H9 (cell line): Measurements from ENCODE around the gene COL4A1. TPM values are rescaled to one million over a fixed set of nuclear protein-coding genes. Genes with fewer than 3 reads are reported as not detected.

Experiments
- DNase-seq: peaks from one replicate; pipeline ENCODE4 v3.0.0-alpha.2; 2017
- H2AFZ ChIP-seq: one replicate; pipeline ENCODE4 v1.6.1; 2013; ENCODE audit warnings: mild to moderate bottlenecking, low read length, control low read depth, moderate library complexity
- H2AK5ac ChIP-seq: 2 replicates; pipeline ENCODE4 v1.6.1; 2013; ENCODE audit warnings: low read length, control low read depth, mixed read lengths; ENCODE audit not compliant: insufficient read length
- H2BK120ac ChIP-seq: one replicate; pipeline ENCODE4 v1.6.1; 2013; ENCODE audit warnings: low read depth, mild to moderate bottlenecking, low read length, control low read depth, inconsistent platforms; ENCODE audit not compliant: poor library complexity, severe bottlenecking
- H2BK12ac ChIP-seq: 2 replicates; pipeline ENCODE4 v1.6.1; 2013; ENCODE audit warnings: low read length, control low read depth, mixed read lengths, low read depth; ENCODE audit not compliant: insufficient read length
- H2BK15ac ChIP-seq: 2 replicates; pipeline ENCODE4 v1.6.1; 2013; ENCODE audit warnings: low read depth, low read length, control low read depth
- H2BK20ac ChIP-seq: one replicate; pipeline ENCODE4 v1.6.1; 2013; ENCODE audit warnings: low read depth, mild to moderate bottlenecking, low read length, control low read depth, inconsistent platforms; ENCODE audit not compliant: poor library complexity, severe bottlenecking
- H2BK5ac ChIP-seq: 2 replicates; pipeline ENCODE4 v1.6.1; 2013; ENCODE audit warnings: low read length, control low read depth, mixed read lengths; ENCODE audit not compliant: insufficient read length
- H3K14ac ChIP-seq: 2 replicates; pipeline ENCODE4 v1.6.1; 2013; ENCODE audit warnings: low read length, control low read depth; ENCODE audit not compliant: insufficient read depth
- H3K18ac ChIP-seq: 2 replicates; pipeline ENCODE4 v1.6.1; 2013; ENCODE audit warnings: low read depth, mild to moderate bottlenecking, mixed read lengths, low read length, control low read depth; ENCODE audit not compliant: insufficient read length
- H3K23ac ChIP-seq: 2 replicates; pipeline ENCODE4 v1.6.1; 2013; ENCODE audit warnings: low read length, control low read depth, mixed read lengths, low read depth; ENCODE audit not compliant: insufficient read length
- H3K23me2 ChIP-seq: 2 replicates; pipeline ENCODE4 v1.6.1; 2013; ENCODE audit warnings: low read depth, mild to moderate bottlenecking, mixed read lengths, low read length, control low read depth; ENCODE audit not compliant: insufficient read length, poor library complexity, severe bottlenecking
- H3K27ac ChIP-seq: 2 replicates; pipeline ENCODE4 v1.5.1; 2013; ENCODE audit warnings: low read length, control low read depth, mixed read lengths, low read depth; ENCODE audit not compliant: insufficient read length
- H3K27me3 ChIP-seq: 2 replicates; pipeline ENCODE4 v1.6.1; 2013; ENCODE audit warnings: low read length, control low read depth, inconsistent platforms; ENCODE audit not compliant: insufficient read depth
- H3K4ac ChIP-seq: 2 replicates; pipeline ENCODE4 v1.6.1; 2013; ENCODE audit warnings: low read depth, mild to moderate bottlenecking, control low read depth, inconsistent platforms, low read length, moderate library complexity
- H3K4me1 ChIP-seq: 2 replicates; pipeline ENCODE4 v1.6.1; 2013; ENCODE audit warnings: low read length, control low read depth, inconsistent platforms; ENCODE audit not compliant: insufficient read depth
- H3K4me2 ChIP-seq: 2 replicates; pipeline ENCODE4 v1.6.1; 2013; ENCODE audit warnings: low read length, control low read depth, mixed read lengths; ENCODE audit not compliant: insufficient read length, insufficient read depth
- H3K56ac ChIP-seq: 2 replicates; pipeline ENCODE4 v1.6.1; 2013; ENCODE audit warnings: low read depth, mild to moderate bottlenecking, mixed read lengths, low read length, control low read depth; ENCODE audit not compliant: insufficient read length
- H3K79me1 ChIP-seq: 2 replicates; pipeline ENCODE4 v1.6.1; 2013; ENCODE audit warnings: low read depth, mild to moderate bottlenecking, moderate library complexity, low read length, control low read depth, inconsistent platforms; ENCODE audit not compliant: insufficient read depth, poor library complexity, severe bottlenecking
- H3K79me2 ChIP-seq: 2 replicates; pipeline ENCODE4 v1.6.1; 2013; ENCODE audit warnings: low read length, control low read depth, inconsistent platforms; ENCODE audit not compliant: insufficient read depth
- H3K9ac ChIP-seq: 2 replicates; pipeline ENCODE4 v1.6.1; 2013; ENCODE audit warnings: low read length, control low read depth, mixed read lengths; ENCODE audit not compliant: insufficient read length; ENCODE audit errors: extremely low read depth
- H3K9me3 ChIP-seq: one replicate; pipeline ENCODE4 v1.6.1; 2013; ENCODE audit warnings: low read depth, low read length, inconsistent platforms; ENCODE audit not compliant: control insufficient read depth
- H3T11ph ChIP-seq: one replicate; pipeline ENCODE4 v1.6.1; 2013; ENCODE audit warnings: mild to moderate bottlenecking, low read length, control low read depth, inconsistent platforms
- H4K20me1 ChIP-seq: one replicate; pipeline ENCODE4 v1.6.1; 2013; ENCODE audit not compliant: control insufficient read depth, insufficient read length, insufficient read depth
- H4K5ac ChIP-seq: 2 replicates; pipeline ENCODE4 v1.6.1; 2013; ENCODE audit warnings: low read depth, mild to moderate bottlenecking, mixed read lengths, low read length, control low read depth; ENCODE audit not compliant: insufficient read length
- H4K8ac ChIP-seq: replicated peaks from 2 replicates; pipeline ENCODE4 v1.6.1; 2013; ENCODE audit warnings: low read length, control low read depth, mixed read lengths, low read depth; ENCODE audit not compliant: insufficient read length
- H4K91ac ChIP-seq: 2 replicates; pipeline ENCODE4 v1.6.1; 2013; ENCODE audit warnings: low read depth, mild to moderate bottlenecking, moderate library complexity, mixed read lengths, low read length, control low read depth; ENCODE audit not compliant: insufficient read length
- H3K27ac Mint-ChIP-seq, 3 experiments: 2 replicates in 2 of 3; 3 replicates in 1 of 3; pipeline ENCODE4 v1.8.0; 2020 to 2021; ENCODE audit warnings: mixed read lengths in 3 of 3, mild to moderate bottlenecking in 1 of 3, moderate library complexity in 1 of 3
- H3K27me3 Mint-ChIP-seq: 2 replicates; pipeline ENCODE4 v1.8.0; 2021; ENCODE audit warnings: low read depth, mild to moderate bottlenecking, moderate library complexity, mixed read lengths
- H3K36me3 Mint-ChIP-seq, 3 experiments: 2 replicates in 2 of 3; 3 replicates in 1 of 3; pipeline ENCODE4 v1.8.0; 2020 to 2021; ENCODE audit warnings: low read depth in 3 of 3, mixed read lengths in 3 of 3; ENCODE audit not compliant: insufficient read depth in 1 of 3
- H3K4me1 Mint-ChIP-seq, 2 experiments: 2 replicates each; pipeline ENCODE4 v1.8.0; 2020; ENCODE audit warnings: mixed read lengths in 2 of 2
- H3K4me3 Mint-ChIP-seq, 2 experiments: 2 replicates in 1 of 2; 3 replicates in 1 of 2; pipeline ENCODE4 v1.8.0; 2020 to 2021; ENCODE audit warnings: mild to moderate bottlenecking in 2 of 2, mixed read lengths in 2 of 2, moderate library complexity in 1 of 2
- H3K9me3 Mint-ChIP-seq, 2 experiments: 2 replicates in 1 of 2; 3 replicates in 1 of 2; pipeline ENCODE4 v1.8.0; 2020; ENCODE audit warnings: mild to moderate bottlenecking in 2 of 2, mixed read lengths in 2 of 2, moderate library complexity in 1 of 2
- CTCF ChIP-seq: fragments of 200-600 bp; sonication (generic); conservative IDR thresholded peaks from 3 replicates; pipeline ENCODE4 v1.8.0; 2021; ENCODE audit warnings: antibody characterized with exemption, mild to moderate bottlenecking
- WGBS: extraction: QIAGEN DNeasy Blood & Tissue Kit; methylation state at CpG from one replicate; pipeline ENCODE4 v1.1.7; 2013; ENCODE audit warnings: missing lambda C conversion rate, low lambda C conversion rate, mixed read lengths; ENCODE audit not compliant: insufficient read length; ENCODE audit errors: extremely low coverage; 5-methylcytosine and 5-hydroxymethylcytosine counted together
- total RNA-seq: library from RNA; stranded (reverse); gene quantifications from 2 replicates; pipeline ENCODE4 v1.2.1, GENCODE V29; 2021

COL4A1 gene
- total RNA-seq, 1 experiment from 2014 or later = 73.1 TPM

- H2AFZ ChIP-seq = no peak overlapping the region
- H3K4me3 Mint-ChIP-seq = no peak overlapping the region
- H3K9me3 Mint-ChIP-seq = no peaks in the 10 kb centered on the region
- H2BK5ac ChIP-seq = no peak overlapping the region
- no peak overlapping the region for H3K56ac ChIP-seq
- H3K4me1 Mint-ChIP-seq = peaks cover 0 to 4% of the 10 kb centered on the region in 2 experiments; a peak in 1 of 4 replicates
- no peak overlapping the region for H4K5ac ChIP-seq
- WGBS = no CpG with 5 or more reads among the region's 16 CpGs
- no peaks in the 10 kb centered on the region for H3K79me1 ChIP-seq
- no peak overlapping the region for H2AK5ac ChIP-seq
- H3T11ph ChIP-seq = no peak overlapping the region
- no peaks in the 10 kb centered on the region for H4K20me1 ChIP-seq
- H3K27ac ChIP-seq = no peak overlapping the region
- no peak overlapping the region for H2BK120ac ChIP-seq
- no peak overlapping the region for H3K14ac ChIP-seq
- no peak overlapping the region for H2BK20ac ChIP-seq
- H3K9ac ChIP-seq = no peak overlapping the region
- H3K4me1 ChIP-seq = no peaks in the 10 kb centered on the region
- no peak overlapping the region for H3K18ac ChIP-seq
- DNase-seq = no peak
- H3K36me3 Mint-ChIP-seq = peaks cover 10 to 25% (median 12%) of the 10 kb centered on the region in 3 experiments; a peak in 6 of 7 replicates
- no peak overlapping the region for H4K8ac ChIP-seq
- H3K9me3 ChIP-seq = no peaks in the 10 kb centered on the region
- H3K79me2 ChIP-seq = no peaks in the 10 kb centered on the region
- H2BK12ac ChIP-seq = no peak overlapping the region
- H3K23ac ChIP-seq = no peak overlapping the region
- no peaks in the 10 kb centered on the region; the same call in 1 of the 2 replicates for H3K27me3 Mint-ChIP-seq
- H3K27ac Mint-ChIP-seq = peak overlapping the region in 1 of 3 experiments; percentile 41; a peak in 1 of 7 replicates
- no peak overlapping the region for H2BK15ac ChIP-seq
- no peak overlapping the region for H3K4me2 ChIP-seq
- H3K4ac ChIP-seq = no peak overlapping the region
- no peak for TF ChIP-seq CTCF
- no peak overlapping the region for H4K91ac ChIP-seq
- no peaks in the 10 kb centered on the region for H3K27me3 ChIP-seq
- H3K23me2 ChIP-seq = no peaks in the 10 kb centered on the region
These were observed 121.3 kb downstream of the COL4A1 start for GRCh38 chr13:110185696-110186095.
